B cell (primary cell): ENCODE measurements around the gene ATAD3B. TPM values are rescaled to one million over a fixed set of nuclear protein-coding genes. Genes with fewer than 3 reads are reported as not detected.

ENCODE experiments used
- ATAC-seq: fragments of 200-7000 bp; cut with Tn5 transposase; one replicate; pipeline ENCODE4 v1.10.0; 2021; ENCODE audit warnings: low read depth, mild to moderate bottlenecking, moderate number of reproducible peaks, moderate library complexity
- CTCF ChIA-PET: fragments of 350-600 bp; sonication (Branson Sonifier 250); formaldehyde crosslinking; loops from one replicate; lab custom pipeline; 2021; ENCODE audit warnings: antibody characterized with exemption, inconsistent platforms; lab: Charles Lee
- POLR2A ChIA-PET: fragments of 350-600 bp; sonication (Branson Sonifier 250); formaldehyde crosslinking; loops from one replicate; lab custom pipeline; 2021; ENCODE audit warnings: antibody characterized with exemption; lab: Charles Lee
- DNase-seq: peaks from one replicate; pipeline ENCODE4 v3.0.0; 2013
- H2AFZ ChIP-seq: 2 replicates; pipeline ENCODE4 v1.6.1; 2012; ENCODE audit warnings: mild to moderate bottlenecking, low read depth, low read length; ENCODE audit not compliant: insufficient read depth, poor library complexity, severe bottlenecking
- H3K27ac ChIP-seq, 2 donors: 1 replicate in 1 of 2; 2 replicates in 1 of 2; pipeline ENCODE4 v1.5.1; 2012 to 2013; ENCODE audit warnings: low read length in 2 of 2, mild to moderate bottlenecking in 2 of 2, moderate library complexity in 1 of 2
- H3K27me3 ChIP-seq, 4 experiments: fragments of 200-600 bp in 1 of 4; sonication (generic) in 1 of 4; replicated peaks in 1 of 4; 1 replicate in 2 of 4; 2 replicates in 2 of 4; pipeline versions ENCODE4 v1.6.1 to v1.7.0; 2013 to 2016; ENCODE audit warnings: low read length in 3 of 4, mild to moderate bottlenecking in 2 of 4, mixed read lengths in 1 of 4, moderate library complexity in 1 of 4; ENCODE audit not compliant: insufficient read depth in 4 of 4, control insufficient read depth in 3 of 4; ENCODE audit errors: control extremely low read depth in 1 of 4
- H3K36me3 ChIP-seq, 2 experiments: replicated peaks in 1 of 2; 1 replicate in 1 of 2; 2 replicates in 1 of 2; pipeline versions ENCODE4 v1.6.1 to v1.7.1; 2013; ENCODE audit warnings: low read length in 1 of 2; ENCODE audit not compliant: insufficient read depth in 2 of 2, control insufficient read depth in 1 of 2; ENCODE audit errors: control extremely low read depth in 1 of 2, extremely low read depth in 1 of 2
- H3K4me1 ChIP-seq, 2 donors: fragments of 200-600 bp in 1 of 2; sonication (generic) in 1 of 2; 1 replicate in 1 of 2; 2 replicates in 1 of 2; pipeline versions ENCODE4 v1.5.1 to v1.6.1; 2013 to 2017; ENCODE audit warnings: low read length in 2 of 2; ENCODE audit not compliant: control insufficient read depth in 2 of 2, insufficient read depth in 2 of 2
- H3K4me2 ChIP-seq: replicated peaks from 2 replicates; pipeline ENCODE3; 2012; ENCODE audit warnings: mild to moderate bottlenecking, low read depth, low read length; ENCODE audit not compliant: poor library complexity, severe bottlenecking
- H3K4me3 ChIP-seq, 5 experiments: fragments of 200-600 bp in 1 of 5; sonication (generic) in 1 of 5; 1 replicate in 3 of 5; 2 replicates in 2 of 5; pipeline versions ENCODE4 v1.5.1 to v1.7.0; 2011 to 2016; ENCODE audit warnings: low read length in 4 of 5, mild to moderate bottlenecking in 4 of 5, low read depth in 2 of 5, control low read depth in 1 of 5, moderate library complexity in 1 of 5; ENCODE audit not compliant: insufficient read depth in 1 of 5; ENCODE audit errors: control extremely low read depth in 1 of 5, extremely low read depth in 1 of 5
- H3K79me2 ChIP-seq: fragments of 200-600 bp; sonication (generic); one replicate; pipeline ENCODE4 v1.6.0; 2016; ENCODE audit warnings: low read length; ENCODE audit not compliant: control insufficient read depth, insufficient read depth
- H3K9ac ChIP-seq: fragments of 200-600 bp; sonication (generic); 2 replicates; pipeline ENCODE4 v1.6.1; 2017; ENCODE audit warnings: mild to moderate bottlenecking, low read length, moderate library complexity
- H3K9me3 ChIP-seq, 3 donors: one replicate each; pipeline versions ENCODE4 v1.6.1 to v1.7.1; 2013; ENCODE audit warnings: low read length in 2 of 3; ENCODE audit not compliant: control insufficient read depth in 2 of 3, insufficient read depth in 1 of 3; ENCODE audit errors: control extremely low read depth in 1 of 3
- H4K20me1 ChIP-seq: 2 replicates; pipeline ENCODE4 v1.6.0; 2012; ENCODE audit warnings: mild to moderate bottlenecking, low read length; ENCODE audit not compliant: insufficient read depth, control insufficient read depth, poor library complexity, severe bottlenecking
- H3K27ac Mint-ChIP-seq: one replicate; pipeline ENCODE4 v1.8.0; 2021; ENCODE audit warnings: mixed read lengths
- H3K27me3 Mint-ChIP-seq: one replicate; pipeline ENCODE4 v1.8.0; 2021; ENCODE audit warnings: mixed read lengths
- H3K4me1 Mint-ChIP-seq: one replicate; pipeline ENCODE4 v1.8.0; 2021; ENCODE audit warnings: mixed read lengths
- H3K4me3 Mint-ChIP-seq: one replicate; pipeline ENCODE4 v1.8.0; 2021; ENCODE audit warnings: mixed read lengths
- H3K9me3 Mint-ChIP-seq: one replicate; pipeline ENCODE4 v1.8.0; 2022; ENCODE audit warnings: mixed read lengths; ENCODE audit not compliant: insufficient read depth
- EZH2 ChIP-seq: IDR thresholded peaks from 2 replicates; pipeline ENCODE4 v1.6.1; 2012; ENCODE audit warnings: borderline replicate concordance, low read depth, mild to moderate bottlenecking, moderate library complexity, low read length; ENCODE audit not compliant: insufficient read depth, poor library complexity, severe bottlenecking
- WGBS: methylation state at CpG from one replicate; pipeline ENCODE4 v1.1.5; 2013; ENCODE audit warnings: missing lambda C conversion rate; ENCODE audit not compliant: insufficient coverage; 5-methylcytosine and 5-hydroxymethylcytosine counted together
- intact Hi-C: fragments of 100-400 bp; cut with micrococcal nuclease; formaldehyde crosslinking; loops from one replicate; pipeline ENCODE4 v1.10.0; 2022
- polyA plus RNA-seq: library from polyadenylated mRNA; depleted of rRNA; stranded (reverse); fragments of >200 nt; gene quantifications from 2 replicates; pipeline ENCODE4 v1.2.3, GENCODE V29; 2012
- total RNA-seq, 2 donors: library from RNA; stranded (reverse); fragments of 120-200 nt in 1 of 2; gene quantifications; 1 replicate in 1 of 2; 2 replicates in 1 of 2; pipeline versions ENCODE4 v1.2.3 to v1.2.4, GENCODE V29; 2013 to 2022
- TF ChIP-seq, protein P1 (sequence below): fragments of 200-600 bp; IDR thresholded peaks from one replicate; pipeline ENCODE4 v1.8.0; 2022; ENCODE audit warnings: antibody characterized with exemption, mild to moderate bottlenecking

The ATAD3B gene
- total and polyA plus RNA-seq, 2 donors (not counting 1 experiment from before 2014, with no cell fraction given): 50.9 to 51.5 TPM

GRCh38 chr1:1422465-1423244 lies 48.9 kb upstream of the ATAD3B start:
- peaks cover 0 to 3% of the 10 kb centered on the region in 2 donors for H3K4me1 ChIP-seq
- H4K20me1 ChIP-seq: no peaks in the 10 kb centered on the region
- ChIA-PET POLR2A (no interaction called here), CTCF (no interaction called here)
- no peak overlapping the region for H3K9ac ChIP-seq
- H2AFZ ChIP-seq: no peak overlapping the region
- no peak for ATAC-seq
- H3K79me2 ChIP-seq: no peaks in the 10 kb centered on the region
- 72% methylated on average over 21 of the region's 29 CpGs for WGBS
- peaks cover 23% of the 10 kb centered on the region for H3K27me3 Mint-ChIP-seq
- H3K36me3 ChIP-seq: no peaks in the 10 kb centered on the region
- peaks cover 0 to 5% (median 0%) of the 10 kb centered on the region in 3 donors for H3K9me3 ChIP-seq
- no peak overlapping the region for H3K27ac Mint-ChIP-seq
- DNase-seq: no peak
- H3K9me3 Mint-ChIP-seq: no peaks in the 10 kb centered on the region
- peaks cover 5% of the 10 kb centered on the region for H3K4me1 Mint-ChIP-seq
- intact Hi-C loops: no loop called here
- H3K4me3 ChIP-seq: no peak overlapping the region
- no peak overlapping the region for H3K4me3 Mint-ChIP-seq
- no peak overlapping the region for H3K4me2 ChIP-seq
- H3K27me3 ChIP-seq: peaks cover 0 to 34% (median 6%) of the 10 kb centered on the region in 4 experiments
- no peak for TF ChIP-seq EZH2
- no peak overlapping the region for H3K27ac ChIP-seq

GRCh38 chr1:1423245-1423597 lies 48.3 kb upstream of the ATAD3B start:
- ChIA-PET POLR2A (no interaction called here), CTCF (no interaction called here)
- Histone ChIP-seq H2AFZ (no peak overlapping the region), H3K4me1 (peaks cover 0 to 3% of the 10 kb centered on the region in 2 donors), H3K79me2 (no peaks in the 10 kb centered on the region), H4K20me1 (no peaks in the 10 kb centered on the region), H3K27ac (no peak overlapping the region), H3K4me3 (no peak overlapping the region), H3K4me2 (no peak overlapping the region), H3K36me3 (no peaks in the 10 kb centered on the region), H3K9ac (no peak overlapping the region), H3K9me3 (peaks cover 0 to 7% (median 0%) of the 10 kb centered on the region in 3 donors), H3K27me3 (peaks cover 0 to 37% (median 6%) of the 10 kb centered on the region in 4 experiments)
- no peak overlapping the region for H3K4me3 Mint-ChIP-seq
- intact Hi-C loops: no loop called here
- peaks cover 23% of the 10 kb centered on the region for H3K27me3 Mint-ChIP-seq
- H3K4me1 Mint-ChIP-seq: peaks cover 5% of the 10 kb centered on the region
- WGBS: 92% methylated on average over 5 of the region's 7 CpGs
- H3K27ac Mint-ChIP-seq: no peak overlapping the region
- no peaks in the 10 kb centered on the region for H3K9me3 Mint-ChIP-seq
- TF ChIP-seq, protein P1, sequence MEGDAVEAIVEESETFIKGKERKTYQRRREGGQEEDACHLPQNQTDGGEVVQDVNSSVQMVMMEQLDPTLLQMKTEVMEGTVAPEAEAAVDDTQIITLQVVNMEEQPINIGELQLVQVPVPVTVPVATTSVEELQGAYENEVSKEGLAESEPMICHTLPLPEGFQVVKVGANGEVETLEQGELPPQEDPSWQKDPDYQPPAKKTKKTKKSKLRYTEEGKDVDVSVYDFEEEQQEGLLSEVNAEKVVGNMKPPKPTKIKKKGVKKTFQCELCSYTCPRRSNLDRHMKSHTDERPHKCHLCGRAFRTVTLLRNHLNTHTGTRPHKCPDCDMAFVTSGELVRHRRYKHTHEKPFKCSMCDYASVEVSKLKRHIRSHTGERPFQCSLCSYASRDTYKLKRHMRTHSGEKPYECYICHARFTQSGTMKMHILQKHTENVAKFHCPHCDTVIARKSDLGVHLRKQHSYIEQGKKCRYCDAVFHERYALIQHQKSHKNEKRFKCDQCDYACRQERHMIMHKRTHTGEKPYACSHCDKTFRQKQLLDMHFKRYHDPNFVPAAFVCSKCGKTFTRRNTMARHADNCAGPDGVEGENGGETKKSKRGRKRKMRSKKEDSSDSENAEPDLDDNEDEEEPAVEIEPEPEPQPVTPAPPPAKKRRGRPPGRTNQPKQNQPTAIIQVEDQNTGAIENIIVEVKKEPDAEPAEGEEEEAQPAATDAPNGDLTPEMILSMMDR: no peak
- no peak for TF ChIP-seq EZH2
- no peak for ATAC-seq
- no peak for DNase-seq
